ENCODE data around the gene NUTF2.

GRCh38 chr16:67886387-67886786, 39.7 kb downstream of the NUTF2 start:
- TF ChIP-seq POLR2AphosphoS5 (IDR thresholded peaks at IDR 0.05; ENCODE audit: borderline replicate concordance, low read depth, low read length) = no peak
- no peak for TF ChIP-seq EZH2 (IDR thresholded peaks at IDR 0.05)

All from SK-N-MC (cell line).